Testis (tissue), 2 donors: ENCODE measurements around the gene ESRRB.

ENCODE experiments used
- CTCF ChIP-seq, 3 experiments: fragments of 450-650 bp in 2 of 3; fragments of 200-600 bp in 1 of 3; sonication (generic) in 1 of 3; IDR thresholded peaks; one replicate each; pipeline ENCODE4 v1.5.1; 2016 to 2019; ENCODE audit warnings: antibody characterized with exemption in 3 of 3, mild to moderate bottlenecking in 2 of 3, moderate library complexity in 1 of 3
- POLR2A ChIP-seq: fragments of 450-650 bp; IDR thresholded peaks from one replicate; pipeline ENCODE4 v1.6.1; 2017; ENCODE audit warnings: antibody characterized with exemption, mild to moderate bottlenecking, moderate library complexity

- TF ChIP-seq CTCF (IDR thresholded peaks at IDR 0.05) (no peak), POLR2A (no peak)
These were observed 32.6 kb upstream of the ESRRB start for GRCh38 chr14:76343386-76343785.
